Suprapubic skin (tissue), 4 donors: ENCODE measurements around the gene LRP1B.

Experiments
- EP300 ChIP-seq: sonication (generic); formaldehyde crosslinking; IDR thresholded peaks from one replicate; pipeline ENCODE4 v1.6.1; 2017; ENCODE audit warnings: antibody characterized with exemption
- POLR2A ChIP-seq, 2 donors: fragments of 450-650 bp; IDR thresholded peaks; one replicate each; pipeline ENCODE4 v1.6.1; 2017; ENCODE audit warnings: antibody characterized with exemption in 2 of 2, mild to moderate bottlenecking in 2 of 2, moderate library complexity in 2 of 2
- POLR2AphosphoS5 ChIP-seq, 3 donors: sonication (generic); formaldehyde crosslinking; IDR thresholded peaks; one replicate each; pipeline ENCODE4 v1.6.1; 2017; ENCODE audit warnings: antibody characterized with exemption in 3 of 3
- TF ChIP-seq, protein P1 (sequence below), 2 donors: fragments of 200-600 bp in 1 of 2; fragments of 450-650 bp in 1 of 2; sonication (generic) in 1 of 2; IDR thresholded peaks; one replicate each; pipeline ENCODE4 v1.5.1; 2016 to 2019; ENCODE audit warnings: antibody characterized with exemption in 2 of 2, mild to moderate bottlenecking in 1 of 2, moderate library complexity in 1 of 2

DNA sequence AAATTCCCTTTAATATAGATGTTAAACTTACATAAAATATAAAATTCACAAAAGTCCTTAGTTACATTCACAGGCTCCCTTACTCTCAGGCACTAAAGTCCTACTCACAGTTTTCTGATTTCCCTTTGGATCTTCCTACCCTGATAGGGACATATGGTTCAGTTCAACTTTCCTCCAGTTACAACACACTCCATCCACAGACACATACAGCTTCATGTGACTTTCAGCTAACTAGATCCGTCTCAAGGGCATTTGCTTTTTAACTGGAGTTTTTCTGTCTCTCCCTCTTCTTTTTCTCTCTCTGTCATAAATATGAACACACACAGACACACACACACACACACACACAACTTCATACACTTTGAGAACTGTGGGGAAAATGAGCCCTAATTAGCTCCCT is 419.2 kb downstream of the LRP1B start:
- TF ChIP-seq, protein P1, sequence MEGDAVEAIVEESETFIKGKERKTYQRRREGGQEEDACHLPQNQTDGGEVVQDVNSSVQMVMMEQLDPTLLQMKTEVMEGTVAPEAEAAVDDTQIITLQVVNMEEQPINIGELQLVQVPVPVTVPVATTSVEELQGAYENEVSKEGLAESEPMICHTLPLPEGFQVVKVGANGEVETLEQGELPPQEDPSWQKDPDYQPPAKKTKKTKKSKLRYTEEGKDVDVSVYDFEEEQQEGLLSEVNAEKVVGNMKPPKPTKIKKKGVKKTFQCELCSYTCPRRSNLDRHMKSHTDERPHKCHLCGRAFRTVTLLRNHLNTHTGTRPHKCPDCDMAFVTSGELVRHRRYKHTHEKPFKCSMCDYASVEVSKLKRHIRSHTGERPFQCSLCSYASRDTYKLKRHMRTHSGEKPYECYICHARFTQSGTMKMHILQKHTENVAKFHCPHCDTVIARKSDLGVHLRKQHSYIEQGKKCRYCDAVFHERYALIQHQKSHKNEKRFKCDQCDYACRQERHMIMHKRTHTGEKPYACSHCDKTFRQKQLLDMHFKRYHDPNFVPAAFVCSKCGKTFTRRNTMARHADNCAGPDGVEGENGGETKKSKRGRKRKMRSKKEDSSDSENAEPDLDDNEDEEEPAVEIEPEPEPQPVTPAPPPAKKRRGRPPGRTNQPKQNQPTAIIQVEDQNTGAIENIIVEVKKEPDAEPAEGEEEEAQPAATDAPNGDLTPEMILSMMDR (IDR thresholded peaks at IDR 0.05) = no peak
- TF ChIP-seq POLR2A (IDR thresholded peaks at IDR 0.05) = no peak
- TF ChIP-seq POLR2AphosphoS5 (IDR thresholded peaks at IDR 0.05) = no peak
- no peak for TF ChIP-seq EP300
